ENCODE results near the gene PLS3. TPM values are rescaled to one million over a fixed set of nuclear protein-coding genes. Genes with fewer than 3 reads are reported as not detected.

PLS3 gene
- polyA plus RNA-seq, 1 donor from 2014 or later = 3.8 TPM

DNA sequence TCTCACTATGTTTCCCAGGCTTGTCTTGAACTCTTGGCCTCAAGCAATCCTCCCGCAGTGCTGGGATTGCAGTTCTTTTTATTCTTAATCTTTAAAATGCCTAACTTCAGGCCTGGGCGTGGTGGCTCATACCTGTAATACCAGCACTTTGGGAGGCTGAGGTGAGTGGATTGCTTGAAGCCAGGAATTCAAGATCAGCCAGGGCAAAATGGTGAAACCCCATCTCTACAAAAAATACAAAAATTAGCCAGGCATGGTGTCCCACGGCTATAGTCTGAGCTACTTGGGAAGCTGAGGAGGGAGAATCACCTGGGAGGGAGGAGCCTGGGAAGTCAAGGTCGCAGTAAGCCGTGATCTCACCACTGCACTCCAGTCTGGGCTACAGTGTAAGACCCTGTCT lies 45.9 kb downstream of the PLS3 start:
- H2AFZ ChIP-seq (ENCODE audit: low read depth, low read length) = no peak overlapping the region
- TF ChIP-seq, protein P1, sequence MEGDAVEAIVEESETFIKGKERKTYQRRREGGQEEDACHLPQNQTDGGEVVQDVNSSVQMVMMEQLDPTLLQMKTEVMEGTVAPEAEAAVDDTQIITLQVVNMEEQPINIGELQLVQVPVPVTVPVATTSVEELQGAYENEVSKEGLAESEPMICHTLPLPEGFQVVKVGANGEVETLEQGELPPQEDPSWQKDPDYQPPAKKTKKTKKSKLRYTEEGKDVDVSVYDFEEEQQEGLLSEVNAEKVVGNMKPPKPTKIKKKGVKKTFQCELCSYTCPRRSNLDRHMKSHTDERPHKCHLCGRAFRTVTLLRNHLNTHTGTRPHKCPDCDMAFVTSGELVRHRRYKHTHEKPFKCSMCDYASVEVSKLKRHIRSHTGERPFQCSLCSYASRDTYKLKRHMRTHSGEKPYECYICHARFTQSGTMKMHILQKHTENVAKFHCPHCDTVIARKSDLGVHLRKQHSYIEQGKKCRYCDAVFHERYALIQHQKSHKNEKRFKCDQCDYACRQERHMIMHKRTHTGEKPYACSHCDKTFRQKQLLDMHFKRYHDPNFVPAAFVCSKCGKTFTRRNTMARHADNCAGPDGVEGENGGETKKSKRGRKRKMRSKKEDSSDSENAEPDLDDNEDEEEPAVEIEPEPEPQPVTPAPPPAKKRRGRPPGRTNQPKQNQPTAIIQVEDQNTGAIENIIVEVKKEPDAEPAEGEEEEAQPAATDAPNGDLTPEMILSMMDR (IDR thresholded peaks at IDR 0.05; ENCODE audit: poor library complexity, severe bottlenecking) = no peak
- TF ChIP-seq REST (IDR thresholded peaks at IDR 0.05; ENCODE audit: borderline replicate concordance) (no peak), POLR2AphosphoS5 (IDR thresholded peaks at IDR 0.05) (no peak), RAD21 (conservative IDR thresholded peaks at IDR 0.05) (no peak), SMC3 (conservative IDR thresholded peaks at IDR 0.05; ENCODE audit: poor library complexity) (no peak), EP300 (conservative IDR thresholded peaks at IDR 0.05; ENCODE audit: poor library complexity, severe bottlenecking) (no peak), EZH2 (IDR thresholded peaks at IDR 0.05; ENCODE audit: borderline replicate concordance, insufficient read depth, low read length, poor library complexity, severe bottlenecking) (no peak), TAF1 (IDR thresholded peaks at IDR 0.05; ENCODE audit: low read depth) (no peak), MXI1 (conservative IDR thresholded peaks at IDR 0.05; ENCODE audit: poor library complexity, severe bottlenecking) (no peak)
- no peaks in the 10 kb centered on the region for H3K27me3 ChIP-seq (ENCODE audit: insufficient read depth, low read depth, low read length)
- no peak overlapping the region for H3K4me2 ChIP-seq (ENCODE audit: low read length)
- H3K9ac ChIP-seq (ENCODE audit: low read length) = no peak overlapping the region
- H3K4me3 ChIP-seq (ENCODE audit: low read length) = no peak overlapping the region
- H4K20me1 ChIP-seq (ENCODE audit: insufficient read depth) = no peaks in the 10 kb centered on the region
- no peaks in the 10 kb centered on the region for H3F3A ChIP-seq (ENCODE audit: insufficient read depth, low read length, poor library complexity, severe bottlenecking)
- H3K79me2 ChIP-seq (replicated peaks; ENCODE audit: insufficient read depth, low read length) = no peaks in the 10 kb centered on the region
- H3K27ac ChIP-seq (ENCODE audit: low read length) = no peak overlapping the region
- no peaks in the 10 kb centered on the region for H3K9me2 ChIP-seq (ENCODE audit: insufficient read depth, low read length)
- no peaks in the 10 kb centered on the region for H3K36me3 ChIP-seq (ENCODE audit: insufficient read depth, low read length)
- H3K9me3 ChIP-seq (ENCODE audit: low read length) = no peaks in the 10 kb centered on the region

DNA sequence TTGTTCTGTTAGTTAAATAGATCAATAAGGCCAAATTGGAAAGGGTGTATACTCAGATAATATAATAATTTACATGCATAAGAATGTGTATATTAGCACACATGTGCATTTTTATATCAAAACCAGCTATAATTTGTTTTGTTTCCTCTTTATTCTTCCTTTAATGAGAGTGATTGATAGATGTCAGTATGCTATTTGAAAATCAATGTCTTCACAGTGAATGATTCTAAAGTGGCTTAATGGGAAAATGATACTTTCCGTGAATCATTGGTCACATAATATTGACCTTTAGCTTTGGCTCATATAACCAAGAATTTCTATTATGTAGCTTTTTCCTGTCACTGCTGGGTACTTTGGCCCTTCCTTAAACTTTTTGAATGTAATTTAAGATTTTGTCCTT lies 48.6 kb downstream of the PLS3 start:
- H3K79me2 ChIP-seq (replicated peaks; ENCODE audit: insufficient read depth, low read length) = no peaks in the 10 kb centered on the region
- H2AFZ ChIP-seq (ENCODE audit: low read depth, low read length) = no peak overlapping the region
- H3K4me3 ChIP-seq (ENCODE audit: low read length) = no peak overlapping the region
- no peak overlapping the region for H3K27ac ChIP-seq (ENCODE audit: low read length)
- H3K27me3 ChIP-seq (ENCODE audit: insufficient read depth, low read depth, low read length) = no peaks in the 10 kb centered on the region
- no peak overlapping the region for H3K9ac ChIP-seq (ENCODE audit: low read length)
- H3K4me2 ChIP-seq (ENCODE audit: low read length) = no peak overlapping the region
- no peaks in the 10 kb centered on the region for H4K20me1 ChIP-seq (ENCODE audit: insufficient read depth)
- H3K36me3 ChIP-seq (ENCODE audit: insufficient read depth, low read length) = no peaks in the 10 kb centered on the region
- no peaks in the 10 kb centered on the region for H3F3A ChIP-seq (ENCODE audit: insufficient read depth, low read length, poor library complexity, severe bottlenecking)
- no peaks in the 10 kb centered on the region for H3K9me3 ChIP-seq (ENCODE audit: low read length)
- no peak for TF ChIP-seq SMC3 (conservative IDR thresholded peaks at IDR 0.05; ENCODE audit: poor library complexity)
- H3K9me2 ChIP-seq (ENCODE audit: insufficient read depth, low read length) = no peaks in the 10 kb centered on the region
